ENCODE measurements around the gene PLAC8. TPM values are rescaled to one million over a fixed set of nuclear protein-coding genes. Genes with fewer than 3 reads are reported as not detected.

The PLAC8 gene
- total RNA-seq, 1 experiment from 2014 or later, result 3.3 TPM

GRCh38 chr4:83108101-83108861, 6.2 kb downstream of the PLAC8 start:
- no TSS peak for BruUV-seq (replicated peaks)
- ChIA-PET CTCF (interaction anchor here (0.6 to 1.1 kb wide), 3 partner anchors 34 to 156 kb away, joined by 3 to 5 read pairs (median 4); no protein-coding TSS in a partner anchor), POLR2A (no interaction called here)
- Mint-ChIP-seq H3K4me1 (ENCODE audit: insufficient read depth, unreplicated experiment) (peaks cover 8% of the 10 kb centered on the region), H3K27me3 (ENCODE audit: insufficient read depth, unreplicated experiment) (no peaks in the 10 kb centered on the region), H3K27ac (ENCODE audit: low read depth, unreplicated experiment) (no peak overlapping the region), H3K9me3 (ENCODE audit: unreplicated experiment) (no peaks in the 10 kb centered on the region), H3K36me3 (ENCODE audit: insufficient read depth, unreplicated experiment) (no peaks in the 10 kb centered on the region), H3K4me3 (ENCODE audit: unreplicated experiment) (no peak overlapping the region)
- intact Hi-C loops (cut with micrococcal nuclease), result no loop called here
- TF ChIP-seq CTCF (IDR thresholded peaks at IDR 0.05; ENCODE audit: unreplicated experiment), result no peak
- no peak for DNase-seq (ENCODE audit: unreplicated experiment)

- Mint-ChIP-seq H3K36me3 (ENCODE audit: insufficient read depth, unreplicated experiment) (peaks cover 3% of the 10 kb centered on the region), H3K27ac (ENCODE audit: low read depth, unreplicated experiment) (no peak overlapping the region), H3K4me3 (ENCODE audit: unreplicated experiment) (no peak overlapping the region), H3K27me3 (ENCODE audit: insufficient read depth, unreplicated experiment) (no peaks in the 10 kb centered on the region), H3K4me1 (ENCODE audit: insufficient read depth, unreplicated experiment) (peaks cover 6% of the 10 kb centered on the region), H3K9me3 (ENCODE audit: unreplicated experiment) (no peaks in the 10 kb centered on the region)
- TF ChIP-seq CTCF (IDR thresholded peaks at IDR 0.05; ENCODE audit: unreplicated experiment), result no peak
- CTCF ChIA-PET, result interaction anchor here (0.5 to 0.8 kb wide), 2 partner anchors 58 to 351 kb away, joined by 3 read pairs; no protein-coding TSS in a partner anchor
- no TSS peak for BruUV-seq (replicated peaks)
- intact Hi-C loops (cut with micrococcal nuclease), result no loop called here
- no peak for DNase-seq (ENCODE audit: unreplicated experiment)
- POLR2A ChIA-PET, result no interaction called here
These were observed 6.9 kb downstream of the PLAC8 start for GRCh38 chr4:83107631-83108030.

- intact Hi-C loops (cut with micrococcal nuclease), result no loop called here
- Mint-ChIP-seq H3K27ac (ENCODE audit: low read depth, unreplicated experiment) (no peak overlapping the region), H3K36me3 (ENCODE audit: insufficient read depth, unreplicated experiment) (peaks cover 12% of the 10 kb centered on the region), H3K27me3 (ENCODE audit: insufficient read depth, unreplicated experiment) (no peaks in the 10 kb centered on the region), H3K9me3 (ENCODE audit: unreplicated experiment) (no peaks in the 10 kb centered on the region), H3K4me3 (ENCODE audit: unreplicated experiment) (no peak overlapping the region), H3K4me1 (ENCODE audit: insufficient read depth, unreplicated experiment) (no peaks in the 10 kb centered on the region)
- POLR2A ChIA-PET, result no interaction called here
- no peak for DNase-seq (ENCODE audit: unreplicated experiment)
- BruUV-seq (replicated peaks), result no TSS peak
- CTCF ChIA-PET, result interaction anchor here (1.1 kb wide), 1 partner anchor 176 kb away, joined by 4 read pairs; no protein-coding TSS in a partner anchor
- no peak for TF ChIP-seq CTCF (IDR thresholded peaks at IDR 0.05; ENCODE audit: unreplicated experiment)
These were observed 9.5 kb downstream of the PLAC8 start for GRCh38 chr4:83104991-83105390.

GRCh38 chr4:83096397-83096796, 18.1 kb downstream of the PLAC8 start:
- no peaks in the 10 kb centered on the region for H3K27me3 Mint-ChIP-seq (ENCODE audit: insufficient read depth, unreplicated experiment)
- BruUV-seq (replicated peaks), result no TSS peak
- POLR2A ChIA-PET, result interaction anchor here (0.7 to 1.9 kb wide), 2 partner anchors 18 to 42 kb away, joined by 3 to 8 read pairs; partner anchors contain the start of gene PLAC8
- no peaks in the 10 kb centered on the region for H3K9me3 Mint-ChIP-seq (ENCODE audit: unreplicated experiment)
- TF ChIP-seq CTCF (IDR thresholded peaks at IDR 0.05; ENCODE audit: unreplicated experiment), result no peak
- CTCF ChIA-PET, result interaction anchor here (0.9 to 1.2 kb wide), 5 partner anchors 14 to 164 kb away, joined by 3 to 5 read pairs (median 3); no protein-coding TSS in a partner anchor
- H3K4me1 Mint-ChIP-seq (ENCODE audit: insufficient read depth, unreplicated experiment), result peaks cover 9% of the 10 kb centered on the region
- intact Hi-C loops (cut with micrococcal nuclease), result no loop called here
- H3K27ac Mint-ChIP-seq (ENCODE audit: low read depth, unreplicated experiment), result no peak overlapping the region
- peaks cover 14% of the 10 kb centered on the region for H3K36me3 Mint-ChIP-seq (ENCODE audit: insufficient read depth, unreplicated experiment)
- DNase-seq (ENCODE audit: unreplicated experiment), result no peak
- no peak overlapping the region for H3K4me3 Mint-ChIP-seq (ENCODE audit: unreplicated experiment)

All from MCF 10A (cell line).